ENCODE measurements around the gene COL12A1. TPM values are rescaled to one million over a fixed set of nuclear protein-coding genes. Genes with fewer than 3 reads are reported as not detected.

The COL12A1 gene
- 100 to 1,000 TPM in 1 of 4 donors, 10 to 100 TPM in 3; 67.6 to 103 (median 80.6) TPM for polyA plus RNA-seq (ENCODE audit: insufficient read length in 4 of 4)

- DNase-seq (ENCODE audit: low read depth in 4 of 4, low spot score in 2 of 4): peak in 2 of 4 donors; percentile 70
Observed at GRCh38 chr6:75205776-75206575, at the start of gene COL12A1. Gene COL12A1, minus strand, starts transcription at chr6:75206053. Its CDS starts 3,261 bp downstream, at chr6:75202792.

GRCh38 chr6:75250552-75250951 is 44.7 kb upstream of the COL12A1 start:
- no peak for DNase-seq (ENCODE audit: low read depth in 4 of 4, low spot score in 2 of 4)

GRCh38 chr6:75249837-75250236 is 44.0 kb upstream of the COL12A1 start:
- no peak for DNase-seq (ENCODE audit: low read depth in 4 of 4, low spot score in 2 of 4)

GRCh38 chr6:75246386-75246785 is 40.5 kb upstream of the COL12A1 start:
- no peak for DNase-seq (ENCODE audit: low read depth in 4 of 4, low spot score in 2 of 4)

- peak in 1 of 4 donors; percentile 52 for DNase-seq (ENCODE audit: low read depth in 4 of 4, low spot score in 2 of 4)
Observed at GRCh38 chr6:75244063-75244584, 38.3 kb upstream of the COL12A1 start.

GRCh38 chr6:75243333-75244062 is 37.6 kb upstream of the COL12A1 start, which contains the start of gene COX7A2:
Gene COX7A2, minus strand, starts transcription at chr6:75243801. Its CDS starts 67 bp downstream, at chr6:75243734.
- peak; percentile 89 to 93 (median 92) for DNase-seq (ENCODE audit: low read depth in 4 of 4, low spot score in 2 of 4)

- no peak for DNase-seq (ENCODE audit: low read depth in 4 of 4, low spot score in 2 of 4)
Observed at GRCh38 chr6:75236630-75237029, 30.8 kb upstream of the COL12A1 start.

GRCh38 chr6:75235271-75235670 is 29.4 kb upstream of the COL12A1 start:
- DNase-seq (ENCODE audit: low read depth in 4 of 4, low spot score in 2 of 4): no peak

- DNase-seq (ENCODE audit: low read depth in 4 of 4, low spot score in 2 of 4): no peak
Observed at GRCh38 chr6:75234126-75234865, 28.4 kb upstream of the COL12A1 start.

- DNase-seq (ENCODE audit: low read depth in 4 of 4, low spot score in 2 of 4): no peak
Observed at GRCh38 chr6:75233092-75233615, 27.3 kb upstream of the COL12A1 start.

GRCh38 chr6:75230484-75231325 is 24.9 kb upstream of the COL12A1 start:
- no peak for DNase-seq (ENCODE audit: low read depth in 4 of 4, low spot score in 2 of 4)

- DNase-seq (ENCODE audit: low read depth in 4 of 4, low spot score in 2 of 4): no peak
Observed at GRCh38 chr6:75224303-75224926, 18.6 kb upstream of the COL12A1 start.

GRCh38 chr6:75223428-75223827 is 17.6 kb upstream of the COL12A1 start:
- DNase-seq (ENCODE audit: low read depth in 4 of 4, low spot score in 2 of 4): no peak

- DNase-seq (ENCODE audit: low read depth in 4 of 4, low spot score in 2 of 4): no peak
Observed at GRCh38 chr6:75222261-75222660, 16.4 kb upstream of the COL12A1 start.

- DNase-seq (ENCODE audit: low read depth in 4 of 4, low spot score in 2 of 4): no peak
Observed at GRCh38 chr6:75221116-75221515, 15.3 kb upstream of the COL12A1 start.

- no peak for DNase-seq (ENCODE audit: low read depth in 4 of 4, low spot score in 2 of 4)
Observed at GRCh38 chr6:75220357-75220756, 14.5 kb upstream of the COL12A1 start.

- no peak for DNase-seq (ENCODE audit: low read depth in 4 of 4, low spot score in 2 of 4)
Observed at GRCh38 chr6:75219263-75219662, 13.4 kb upstream of the COL12A1 start.

GRCh38 chr6:75217193-75217592 is 11.3 kb upstream of the COL12A1 start:
- no peak for DNase-seq (ENCODE audit: low read depth in 4 of 4, low spot score in 2 of 4)

GRCh38 chr6:75215291-75215690 is 9.4 kb upstream of the COL12A1 start:
- no peak for DNase-seq (ENCODE audit: low read depth in 4 of 4, low spot score in 2 of 4)
